Kidney (tissue), 14 donors: ENCODE measurements around the gene SNX9. TPM values are rescaled to one million over a fixed set of nuclear protein-coding genes. Genes with fewer than 3 reads are reported as not detected.

ENCODE experiments used
- DNase-seq, 5 donors: peaks; one replicate each; pipeline ENCODE4 v3.0.0-alpha.2; 2013 to 2020
- FAIRE-seq: peaks from 2 replicates; lab custom pipeline; 2012; peaks lifted over from hg19 to GRCh38; lab: Jason Lieb, UNC
- H3K27ac ChIP-seq, 2 donors: one replicate each; pipeline ENCODE4 v1.7.0; 2013; ENCODE audit warnings: low read depth in 2 of 2, low read length in 2 of 2, inconsistent platforms in 1 of 2
- H3K27me3 ChIP-seq: one replicate; pipeline ENCODE4 v1.7.1; 2013; ENCODE audit warnings: low read length, inconsistent platforms; ENCODE audit not compliant: control insufficient read depth, insufficient read depth
- H3K36me3 ChIP-seq, 3 donors: one replicate each; pipeline versions ENCODE4 v1.7.0 to v1.7.1; 2013; ENCODE audit warnings: low read length in 3 of 3, control low read depth in 1 of 3, inconsistent platforms in 1 of 3; ENCODE audit not compliant: insufficient read depth in 3 of 3, control insufficient read depth in 2 of 3
- H3K4me1 ChIP-seq, 3 donors: one replicate each; pipeline versions ENCODE4 v1.7.0 to v1.7.1; 2013; ENCODE audit warnings: low read length in 3 of 3, inconsistent platforms in 1 of 3, low read depth in 1 of 3; ENCODE audit not compliant: control insufficient read depth in 2 of 3, insufficient read depth in 2 of 3
- H3K4me3 ChIP-seq, 3 donors: one replicate each; pipeline versions ENCODE4 v1.7.0 to v1.8.1; 2013; ENCODE audit warnings: low read length in 3 of 3, control low read depth in 1 of 3, inconsistent platforms in 1 of 3
- H3K9ac ChIP-seq, 3 donors: one replicate each; pipeline versions ENCODE4 v1.7.0 to v1.7.1; 2013; ENCODE audit warnings: low read length in 3 of 3, control low read depth in 1 of 3, inconsistent platforms in 1 of 3
- H3K9me3 ChIP-seq, 3 donors: one replicate each; pipeline versions ENCODE4 v1.7.0 to v1.7.1; 2013; ENCODE audit warnings: low read length in 3 of 3, control low read depth in 1 of 3, inconsistent platforms in 1 of 3; ENCODE audit not compliant: control insufficient read depth in 2 of 3, insufficient read depth in 1 of 3
- CTCF ChIP-seq: IDR thresholded peaks from 3 replicates; pipeline ENCODE4 v1.5.1; 2012; ENCODE audit warnings: mild to moderate bottlenecking, moderate library complexity, borderline replicate concordance; ENCODE audit not compliant: insufficient read depth; ENCODE audit errors: extremely low read depth
- intact Hi-C: fragments of 100-400 bp; cut with DNase I; formaldehyde crosslinking; loops from one replicate; pipeline ENCODE4 v1.11.1; 2022
- polyA plus RNA-seq: library from polyadenylated mRNA; stranded (reverse); fragments of 350-450 nt; fragmentation: Illumina TruSeq; extraction: RNeasy Lipid Tissue Mini Kit (QIAGEN cat#74804); gene quantifications from one replicate; pipeline ENCODE4 v1.2.3, GENCODE V29; 2014; ENCODE audit warnings: low read depth, low replicate concordance; ENCODE audit not compliant: insufficient read depth
- total RNA-seq: library from RNA; stranded (reverse); fragmentation: NEBNext Ultra II Directional; extraction: Animal tissue kit (Norgen Biotek cat#: 25700); gene quantifications from one replicate; pipeline ENCODE4 v1.2.1, GENCODE V29; 2021
- donor health status: control.
- donor health status: control.
- donor health status: control.
- donor health status: control.
- donor health status: control.
- donor health status: DM: yes; HTN: yes; CAD: no.
- donor health status: Normal renal cell carcinoma (clear cell type).

The SNX9 gene
- total and polyA plus RNA-seq, 2 donors from 2014 or later = 25.2 to 49.3 TPM

DNA sequence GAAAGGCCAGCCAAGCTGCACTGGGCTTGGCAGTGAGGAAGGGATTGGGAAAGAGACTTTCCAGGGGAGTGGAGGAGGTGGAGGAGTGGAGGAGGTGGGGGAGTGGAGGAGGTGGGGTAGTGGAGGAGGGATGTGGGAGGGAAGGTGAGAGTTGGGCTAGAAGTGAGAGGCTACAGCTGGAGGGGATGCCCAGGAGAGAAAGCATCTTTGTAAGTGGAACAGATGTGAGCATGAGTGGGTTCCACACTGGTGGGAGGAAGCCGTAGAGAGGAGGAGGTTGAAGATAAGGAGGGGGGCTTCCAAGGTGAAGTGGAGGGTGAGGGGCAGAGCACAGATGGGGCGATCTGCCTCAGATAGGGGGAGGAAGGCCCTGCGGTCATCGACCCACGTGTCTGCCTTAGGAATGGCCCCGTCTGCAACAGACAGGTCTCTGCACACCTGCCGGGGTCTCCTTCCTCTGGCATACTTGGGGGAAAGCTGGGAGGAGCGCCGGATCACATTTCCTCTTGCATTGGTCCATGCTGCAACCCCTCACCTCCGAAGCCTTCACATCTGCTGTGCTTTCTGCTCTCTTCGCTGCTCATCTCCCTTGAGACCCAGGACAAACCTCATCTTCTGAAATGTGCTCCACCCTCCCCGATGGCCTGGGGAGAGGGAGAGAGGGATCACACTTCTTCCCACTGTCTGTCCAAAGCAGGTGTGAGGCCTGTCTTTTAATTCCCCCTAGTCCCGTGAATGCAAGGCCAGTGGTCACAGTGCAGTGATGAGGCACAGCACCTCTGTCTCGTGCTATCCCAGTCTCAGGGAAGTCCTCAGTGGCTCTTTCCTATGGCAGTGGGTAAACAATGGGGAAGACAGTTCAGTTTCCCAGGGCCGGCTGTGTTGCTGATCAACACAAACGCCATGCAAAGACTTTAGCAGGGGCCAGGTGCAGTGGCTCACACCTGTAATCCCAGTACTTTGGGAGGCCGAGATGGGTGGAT, 48.6 kb upstream of the SNX9 start:
- DNase-seq (peak in 2 of 5 donors; percentile 50 to 82), FAIRE-seq (no peak)
- Histone ChIP-seq H3K9me3 (no peaks in the 10 kb centered on the region), H3K9ac (no peak overlapping the region), H3K4me3 (no peak overlapping the region), H3K27ac (no peak overlapping the region), H3K27me3 (no peaks in the 10 kb centered on the region), H3K36me3 (no peaks in the 10 kb centered on the region), H3K4me1 (peaks cover 0 to 15% (median 8%) of the 10 kb centered on the region in 3 donors)
- intact Hi-C loops = no loop called here
- no peak for TF ChIP-seq CTCF

- no peak overlapping the region for H3K27ac ChIP-seq
- no peak for FAIRE-seq
- H3K9me3 ChIP-seq = no peaks in the 10 kb centered on the region
- no peaks in the 10 kb centered on the region for H3K36me3 ChIP-seq
- peaks cover 0 to 8% (median 8%) of the 10 kb centered on the region in 3 donors for H3K4me1 ChIP-seq
- no peak for DNase-seq
- no peak overlapping the region for H3K4me3 ChIP-seq
- H3K27me3 ChIP-seq = no peaks in the 10 kb centered on the region
- H3K9ac ChIP-seq = no peak overlapping the region
- intact Hi-C loops = no loop called here
- TF ChIP-seq CTCF = no peak
These were observed 47.7 kb upstream of the SNX9 start for GRCh38 chr6:157775376-157775775.

DNA sequence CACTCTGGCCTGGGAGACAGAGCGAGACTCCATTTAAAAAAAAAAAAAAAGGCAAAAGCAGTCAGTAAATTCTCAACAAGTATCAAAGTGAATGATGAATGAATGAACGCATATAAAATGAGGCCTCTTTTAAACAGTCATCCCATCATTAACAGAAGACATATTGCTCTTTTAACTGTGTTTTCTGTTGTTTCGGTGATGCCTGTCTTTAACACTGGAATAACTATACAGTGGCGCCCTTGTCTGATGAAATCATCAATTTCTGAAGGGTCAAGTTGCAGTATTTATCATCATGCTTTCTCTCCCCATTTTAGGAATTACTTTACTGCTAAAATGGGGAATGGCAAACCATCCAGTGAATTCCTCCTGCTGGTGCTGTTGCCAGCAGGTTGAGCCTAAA, 45.7 kb upstream of the SNX9 start:
- Histone ChIP-seq H3K9me3 (no peaks in the 10 kb centered on the region), H3K27me3 (no peaks in the 10 kb centered on the region), H3K27ac (no peak overlapping the region), H3K36me3 (no peaks in the 10 kb centered on the region), H3K9ac (no peak overlapping the region), H3K4me1 (peaks cover 0 to 8% (median 8%) of the 10 kb centered on the region in 3 donors), H3K4me3 (no peak overlapping the region)
- no peak for TF ChIP-seq CTCF
- FAIRE-seq = no peak
- no peak for DNase-seq
- intact Hi-C loops = no loop called here
